ENCODE results near the gene FGD6.

- TF ChIP-seq POLR2A (IDR thresholded peaks at IDR 0.05) (no peak), CTCF (IDR thresholded peaks at IDR 0.05) (no peak), EP300 (IDR thresholded peaks at IDR 0.05) (no peak)
Observed at GRCh38 chr12:95214466-95214865, 2.8 kb downstream of the FGD6 start.

Data from ovary (tissue), 3 donors.